ENCODE data around the gene MCM6. TPM values are rescaled to one million over a fixed set of nuclear protein-coding genes. Genes with fewer than 3 reads are reported as not detected.
"Not testable (repeated sequence)": the region's sequence is repeated elsewhere in the genome, so short reads cannot be mapped to it uniquely, and the experiment has no call there.

The MCM6 gene
- polyA plus RNA-seq, 3 donors = 52.9 to 73.6 (median 71.1) TPM

GRCh38 chr2:135799738-135800137 lies 76.5 kb downstream of the MCM6 start:
- no peak for DNase-seq (ENCODE audit: extremely low read depth in 1 of 11, low read depth in 9 of 11, low spot score in 4 of 11)

- DNase-seq (ENCODE audit: extremely low read depth in 1 of 11, low read depth in 9 of 11, low spot score in 4 of 11) = no peak
Observed at GRCh38 chr2:135798762-135799161, 77.5 kb downstream of the MCM6 start.

GRCh38 chr2:135798275-135798705 lies 78.0 kb downstream of the MCM6 start:
- no peak for DNase-seq (ENCODE audit: extremely low read depth in 1 of 11, low read depth in 9 of 11, low spot score in 4 of 11)

- peak; percentile 23 to 55 (median 38) for DNase-seq (ENCODE audit: extremely low read depth in 1 of 11, low read depth in 9 of 11, low spot score in 4 of 11)
Observed at GRCh38 chr2:135797497-135798274, 78.6 kb downstream of the MCM6 start.

- DNase-seq (ENCODE audit: extremely low read depth in 1 of 11, low read depth in 9 of 11, low spot score in 4 of 11) = no peak
Observed at GRCh38 chr2:135796606-135797005, 79.6 kb downstream of the MCM6 start.

GRCh38 chr2:135795641-135796040 lies 80.6 kb downstream of the MCM6 start:
- not testable (repeated sequence) for DNase-seq (ENCODE audit: extremely low read depth in 1 of 11, low read depth in 9 of 11, low spot score in 4 of 11)

- no peak for DNase-seq (ENCODE audit: extremely low read depth in 1 of 11, low read depth in 9 of 11, low spot score in 4 of 11)
Observed at GRCh38 chr2:135792401-135793150, 83.7 kb downstream of the MCM6 start.

- DNase-seq (ENCODE audit: extremely low read depth in 1 of 11, low read depth in 9 of 11, low spot score in 4 of 11) = no peak
Observed at GRCh38 chr2:135791418-135792190, 84.6 kb downstream of the MCM6 start.

- DNase-seq (ENCODE audit: extremely low read depth in 1 of 11, low read depth in 9 of 11, low spot score in 4 of 11) = no peak
Observed at GRCh38 chr2:135790423-135790822, 85.8 kb downstream of the MCM6 start.

Other genes with a start within 250 kb of the MCM6 start
- 100 to 1,000 TPM; 135 to 162 (median 150) TPM for gene UBXN4, start 134.6 kb downstream of the MCM6 start, polyA plus RNA-seq (ENCODE audit: insufficient read length in 3 of 3)
- under 1 TPM in 2 of 3 donors, not detected in 1; 0.05 to 0.08 TPM for gene LCT, start 39.3 kb downstream of the MCM6 start, polyA plus RNA-seq (ENCODE audit: insufficient read length in 3 of 3)
- 100 to 1,000 TPM; 131 to 155 (median 139) TPM for gene DARS1, start 109.2 kb upstream of the MCM6 start, polyA plus RNA-seq (ENCODE audit: insufficient read length in 3 of 3)
- gene CXCR4, start 241.7 kb upstream of the MCM6 start, polyA plus RNA-seq (ENCODE audit: insufficient read length in 3 of 3) = 10 to 100 TPM; 45.7 to 59.7 (median 47.0) TPM

Measured in renal cortex interstitium (tissue), 11 donors.